HepG2 (cell line): ENCODE data around the gene METRNL. TPM values are rescaled to one million over a fixed set of nuclear protein-coding genes. Genes with fewer than 3 reads are reported as not detected.

Experiments
- CSRNP1 ChIP-seq: sonication (generic); formaldehyde crosslinking; IDR thresholded peaks from 2 replicates; pipeline ENCODE4 v1.8.1; 2023; ENCODE audit warnings: mild to moderate bottlenecking, missing genetic modification reagents
- CSRNP2 ChIP-seq: sonication (generic); formaldehyde crosslinking; conservative IDR thresholded peaks from 2 replicates; pipeline ENCODE4 v1.8.0; 2022; ENCODE audit warnings: low read depth, missing genetic modification reagents
- DRAP1 ChIP-seq: IDR thresholded peaks from 2 replicates; pipeline ENCODE4 v1.6.1; 2016; ENCODE audit warnings: missing genetic modification reagents, missing compliant biosample characterization
- MXD4 ChIP-seq: IDR thresholded peaks from 2 replicates; pipeline ENCODE4 v1.6.1; 2016; ENCODE audit warnings: mild to moderate bottlenecking, missing biosample characterization, missing genetic modification reagents
- NBN ChIP-seq: fragments of 450-650 bp; conservative IDR thresholded peaks from 2 replicates; pipeline ENCODE4 v1.6.1; 2017
- SNAPC2 ChIP-seq: sonication (generic); formaldehyde crosslinking; IDR thresholded peaks from 2 replicates; pipeline ENCODE4 v1.8.1; 2022; ENCODE audit warnings: mild to moderate bottlenecking, missing genetic modification reagents
- ZNF34 ChIP-seq: sonication (generic); formaldehyde crosslinking; IDR thresholded peaks from 2 replicates; pipeline ENCODE4 v1.4.0; 2020; ENCODE audit warnings: mild to moderate bottlenecking, missing genetic modification reagents, borderline replicate concordance
- ZNF574 ChIP-seq: sonication (generic); formaldehyde crosslinking; IDR thresholded peaks from 2 replicates; pipeline ENCODE4 v1.4.0; 2020; ENCODE audit warnings: missing genetic modification reagents
- ZNF749 ChIP-seq: sonication (generic); formaldehyde crosslinking; IDR thresholded peaks from 2 replicates; pipeline ENCODE4 v1.8.0; 2022; ENCODE audit warnings: mild to moderate bottlenecking, missing genetic modification reagents, moderate library complexity, borderline replicate concordance
- polyA plus RNA-seq, 8 experiments: library from polyadenylated mRNA; depleted of rRNA in 3 of 8; stranded (reverse) in 7 of 8; unstranded in 1 of 8; fragments of >200 nt; fragmentation: Illumina TruSeq in 4 of 8; extraction: Trizol in 4 of 8; gene quantifications; 2 replicates each; pipeline versions ENCODE4 v1.2.1 to v1.2.3, GENCODE V29; 2011 to 2016; ENCODE audit warnings: low read depth in 4 of 8, missing spikeins in 1 of 8, mixed read lengths in 1 of 8; ENCODE audit not compliant: insufficient read depth in 1 of 8
- total RNA-seq, 5 experiments: library from RNA; depleted of rRNA; stranded (reverse); fragments of >200 nt; fragmentation: Illumina TruSeq; extraction: Trizol; gene quantifications; 2 replicates each; pipeline ENCODE4 v1.2.3, GENCODE V29; 2016; ENCODE audit warnings: low read depth in 1 of 5

Gene METRNL
- total and polyA plus RNA-seq, 2 of the 13 experiments (the other 11 are each of a cell fraction or from before 2014, with no cell fraction given) = 0.66 to 0.84 TPM

GRCh38 chr17:83084621-83085056 lies 5.2 kb downstream of the METRNL start (continued):
- TF ChIP-seq DRAP1 (CRISPR knock-in tag) (no peak), CSRNP2 (CRISPR knock-in tag) (no peak), SNAPC2 (CRISPR knock-in tag) (no peak), ZNF574 (CRISPR knock-in tag) (no peak), CSRNP1 (CRISPR knock-in tag) (no peak), ZNF749 (CRISPR knock-in tag) (no peak), NBN (no peak), MXD4 (CRISPR knock-in tag) (no peak), ZNF34 (CRISPR knock-in tag) (no peak)
- TF ChIP-seq, all 625 proteins: peak for 0
